HUES64 (cell line): ENCODE results near the gene LRCH3.

Experiments
- H3K27ac ChIP-seq: 2 replicates; pipeline ENCODE4 v1.7.0; 2013; ENCODE audit warnings: low read depth, low read length, inconsistent platforms
- H3K27me3 ChIP-seq: 2 replicates; pipeline ENCODE4 v1.6.1; 2013; ENCODE audit warnings: mild to moderate bottlenecking, low read length; ENCODE audit not compliant: insufficient read depth
- H3K36me3 ChIP-seq: 2 replicates; pipeline ENCODE4 v1.6.1; 2013; ENCODE audit warnings: mild to moderate bottlenecking, low read length; ENCODE audit not compliant: insufficient read depth
- H3K4me1 ChIP-seq: 2 replicates; pipeline ENCODE4 v1.6.1; 2013; ENCODE audit warnings: mild to moderate bottlenecking, low read length, moderate library complexity; ENCODE audit not compliant: insufficient read depth
- H3K4me3 ChIP-seq: 2 replicates; pipeline ENCODE4 v1.5.1; 2013; ENCODE audit warnings: mild to moderate bottlenecking, low read length, moderate library complexity
- H3K9ac ChIP-seq: 2 replicates; pipeline ENCODE4 v1.6.1; 2013; ENCODE audit warnings: mild to moderate bottlenecking, low read depth, low read length
- H3K9me3 ChIP-seq: 2 replicates; pipeline ENCODE4 v1.6.1; 2013; ENCODE audit warnings: low read depth, low read length; ENCODE audit not compliant: insufficient read depth
- WGBS: fragments of 150-250, 120-280 bp; methylation state at CpG from one replicate; pipeline ENCODE4 v1.1.7; 2013; ENCODE audit warnings: missing lambda C conversion rate; 5-methylcytosine and 5-hydroxymethylcytosine counted together

The LRCH3 gene

DNA sequence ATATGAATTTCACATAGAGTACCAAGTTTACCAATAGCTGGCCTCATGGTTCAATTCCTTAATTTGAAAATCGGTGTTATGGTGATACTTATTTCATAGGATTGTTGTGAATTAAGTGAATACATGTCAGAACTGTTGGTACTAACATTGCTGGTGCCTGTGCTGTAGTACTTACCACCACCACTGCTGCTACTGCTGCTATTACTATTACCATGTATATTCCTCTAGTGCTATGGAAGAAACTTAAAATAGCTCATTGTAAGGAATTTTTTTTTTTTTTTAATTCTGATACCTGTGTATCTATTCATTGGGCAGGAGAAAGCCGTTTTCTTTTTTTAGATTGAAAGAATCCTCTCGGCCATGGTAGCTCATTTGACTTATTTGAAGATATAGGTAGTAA, 37.8 kb upstream of the LRCH3 start:
- Histone ChIP-seq H3K27me3 (peaks cover 47% of the 10 kb centered on the region), H3K4me3 (no peak overlapping the region), H3K27ac (no peak overlapping the region), H3K9me3 (no peaks in the 10 kb centered on the region), H3K36me3 (0 out of 2 replicates have a peak, but pooled peaks cover 7% of the 10 kb centered on the region), H3K4me1 (no peaks in the 10 kb centered on the region; the same call in 1 of the 2 replicates), H3K9ac (no peak overlapping the region)
- WGBS, result 96% methylated on average over 3 of the region's 3 CpGs

- H3K9ac ChIP-seq, result no peak overlapping the region
- H3K36me3 ChIP-seq, result peaks cover 13% of the 10 kb centered on the region; the same call in 1 of the 2 replicates
- no peak overlapping the region for H3K27ac ChIP-seq
- WGBS, result no CpG with 5 or more reads among the region's 3 CpGs
- peaks cover 13% of the 10 kb centered on the region for H3K27me3 ChIP-seq
- H3K4me3 ChIP-seq, result no peak overlapping the region
- no peaks in the 10 kb centered on the region; the same call in 1 of the 2 replicates for H3K9me3 ChIP-seq
- H3K4me1 ChIP-seq, result no peaks in the 10 kb centered on the region
Measured at GRCh38 chr3:197756704-197757103, 34.4 kb upstream of the LRCH3 start.

DNA sequence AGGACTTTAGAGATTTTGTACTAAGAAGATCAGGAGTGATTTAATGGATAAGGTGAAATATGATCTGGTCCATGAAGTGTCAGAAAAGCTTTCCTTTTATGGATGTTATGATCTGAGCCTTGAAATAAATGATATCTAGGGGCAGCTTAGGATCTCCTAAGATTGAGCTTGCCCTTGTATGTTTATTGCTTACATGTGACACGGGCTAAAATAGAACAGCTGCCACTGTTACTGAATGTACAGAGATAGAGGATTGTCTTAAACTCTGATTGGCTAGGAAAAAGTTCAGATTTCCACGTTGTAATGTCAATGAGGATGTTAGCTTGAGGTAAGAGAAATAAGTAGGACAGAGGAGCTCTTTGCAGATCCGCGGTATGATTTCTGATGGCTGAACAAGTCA, 32.5 kb upstream of the LRCH3 start:
- no peak overlapping the region for H3K27ac ChIP-seq
- no peaks in the 10 kb centered on the region for H3K27me3 ChIP-seq
- H3K36me3 ChIP-seq, result peaks cover 15% of the 10 kb centered on the region; the same call in 1 of the 2 replicates
- WGBS, result 94% methylated on average over 4 of the region's 4 CpGs
- no peaks in the 10 kb centered on the region; the same call in 1 of the 2 replicates for H3K9me3 ChIP-seq
- no peak overlapping the region for H3K4me3 ChIP-seq
- H3K4me1 ChIP-seq, result no peaks in the 10 kb centered on the region
- H3K9ac ChIP-seq, result no peak overlapping the region

DNA sequence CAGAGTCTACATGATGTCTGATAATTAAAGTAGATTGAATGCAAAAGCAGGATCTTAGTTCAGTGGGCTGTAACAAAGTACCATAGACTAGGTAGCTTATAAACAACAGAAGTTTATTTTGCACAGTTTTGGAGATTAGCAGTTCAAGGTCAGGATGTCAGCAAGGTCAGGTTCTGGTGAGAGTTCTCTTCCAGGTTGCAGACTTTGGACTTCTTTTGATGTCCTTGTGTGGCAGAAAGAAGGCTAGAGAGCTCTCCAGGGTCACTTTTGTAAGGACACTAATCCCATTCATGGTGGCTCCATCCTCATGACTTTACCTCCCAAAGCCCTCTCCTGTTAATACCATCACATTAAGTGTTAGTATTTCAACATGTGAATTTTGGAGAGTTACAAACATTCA, 29.3 kb upstream of the LRCH3 start:
- Histone ChIP-seq H3K9me3 (no peaks in the 10 kb centered on the region; the same call in 1 of the 2 replicates), H3K9ac (no peak overlapping the region), H3K4me1 (no peaks in the 10 kb centered on the region), H3K27ac (no peak overlapping the region), H3K36me3 (peaks cover 15% of the 10 kb centered on the region; the same call in 1 of the 2 replicates), H3K27me3 (no peaks in the 10 kb centered on the region), H3K4me3 (no peak overlapping the region)

- no peaks in the 10 kb centered on the region for H3K9me3 ChIP-seq
- H3K27me3 ChIP-seq, result no peaks in the 10 kb centered on the region
- 94% methylated on average over 7 of the region's 7 CpGs for WGBS
- no peak overlapping the region for H3K4me3 ChIP-seq
- no peak overlapping the region for H3K9ac ChIP-seq
- H3K27ac ChIP-seq, result no peak overlapping the region
- peaks cover 57% of the 10 kb centered on the region for H3K36me3 ChIP-seq
- H3K4me1 ChIP-seq, result no peaks in the 10 kb centered on the region
Measured at GRCh38 chr3:197775317-197775716, 15.7 kb upstream of the LRCH3 start.

- no peak overlapping the region for H3K9ac ChIP-seq
- H3K27me3 ChIP-seq, result no peaks in the 10 kb centered on the region
- H3K4me1 ChIP-seq, result no peaks in the 10 kb centered on the region; the same call in 1 of the 2 replicates
- H3K4me3 ChIP-seq, result no peak overlapping the region
- WGBS, result 88% methylated on average over 4 of the region's 4 CpGs
- H3K9me3 ChIP-seq, result no peaks in the 10 kb centered on the region
- no peak overlapping the region for H3K27ac ChIP-seq
- H3K36me3 ChIP-seq, result peaks cover 37% of the 10 kb centered on the region
Measured at GRCh38 chr3:197782230-197782629, 8.8 kb upstream of the LRCH3 start.

DNA sequence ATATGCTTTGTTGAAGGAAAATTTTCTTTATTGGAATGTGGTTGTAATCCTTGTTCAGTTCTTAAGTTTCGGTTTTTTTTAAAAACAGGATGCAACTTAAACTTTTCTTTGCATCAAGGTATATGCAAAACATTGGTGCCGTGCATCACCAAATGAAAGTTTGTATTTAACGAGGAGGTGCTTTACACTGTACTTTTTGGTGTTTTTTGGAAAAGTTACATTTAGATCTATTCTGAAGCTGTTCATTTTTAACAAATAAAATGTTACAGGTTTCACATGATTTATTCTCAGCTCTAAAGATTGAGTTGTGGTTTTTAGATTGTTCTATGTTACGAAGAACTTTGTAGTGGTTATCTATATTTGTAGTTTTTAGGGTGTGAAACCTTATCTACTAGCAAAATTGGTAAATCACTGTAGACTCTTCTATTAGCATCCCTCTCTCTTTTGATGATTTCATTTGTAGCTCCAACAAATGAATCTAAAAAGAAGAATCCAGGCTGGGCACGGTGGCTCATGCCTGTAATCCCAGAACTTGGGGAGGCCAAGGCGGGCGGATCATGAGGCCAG, 7.0 kb upstream of the LRCH3 start:
- no peaks in the 10 kb centered on the region; the same call in 1 of the 2 replicates for H3K4me1 ChIP-seq
- no peak overlapping the region for H3K4me3 ChIP-seq
- H3K27me3 ChIP-seq, result no peaks in the 10 kb centered on the region
- no peak overlapping the region for H3K9ac ChIP-seq
- no peak overlapping the region for H3K27ac ChIP-seq
- 98% methylated on average over 7 of the region's 7 CpGs for WGBS
- no peaks in the 10 kb centered on the region for H3K9me3 ChIP-seq
- peaks cover 19% of the 10 kb centered on the region for H3K36me3 ChIP-seq

DNA sequence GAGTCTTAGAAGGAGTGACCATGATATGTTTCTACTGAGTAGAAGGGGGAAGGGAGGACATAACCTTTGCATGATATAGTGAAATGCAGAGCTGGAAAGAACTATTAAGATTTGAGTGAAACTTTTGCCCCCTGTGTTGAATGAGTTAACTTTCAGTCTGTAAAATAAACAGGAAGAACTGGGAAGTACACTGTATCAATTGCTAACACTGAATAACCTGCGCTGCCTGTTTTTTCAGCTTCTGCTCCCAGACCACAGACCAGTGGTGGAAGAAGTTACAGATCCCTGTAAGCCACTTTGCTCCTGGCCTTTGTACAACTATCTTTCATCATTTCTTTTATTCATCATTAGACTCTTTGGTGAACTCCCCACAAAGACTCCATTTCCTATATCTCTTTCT, 3.6 kb upstream of the LRCH3 start:
- H3K4me1 ChIP-seq, result no peaks in the 10 kb centered on the region
- no peak overlapping the region for H3K9ac ChIP-seq
- H3K36me3 ChIP-seq, result peaks cover 2% of the 10 kb centered on the region; the same call in 1 of the 2 replicates
- no peaks in the 10 kb centered on the region for H3K27me3 ChIP-seq
- H3K27ac ChIP-seq, result no peak overlapping the region
- no peaks in the 10 kb centered on the region for H3K9me3 ChIP-seq
- WGBS, result 89% methylated on average over 1 of the region's 1 CpG
- no peak overlapping the region for H3K4me3 ChIP-seq

- H3K4me3 ChIP-seq, result no peak overlapping the region
- H3K4me1 ChIP-seq, result no peaks in the 10 kb centered on the region
- WGBS, result 94% methylated on average over 3 of the region's 3 CpGs
- H3K27me3 ChIP-seq, result no peaks in the 10 kb centered on the region
- H3K36me3 ChIP-seq, result no peaks in the 10 kb centered on the region
- H3K9ac ChIP-seq, result no peak overlapping the region
- no peaks in the 10 kb centered on the region for H3K9me3 ChIP-seq
- H3K27ac ChIP-seq, result no peak overlapping the region
Measured at GRCh38 chr3:197789309-197789708, 1.7 kb upstream of the LRCH3 start.

DNA sequence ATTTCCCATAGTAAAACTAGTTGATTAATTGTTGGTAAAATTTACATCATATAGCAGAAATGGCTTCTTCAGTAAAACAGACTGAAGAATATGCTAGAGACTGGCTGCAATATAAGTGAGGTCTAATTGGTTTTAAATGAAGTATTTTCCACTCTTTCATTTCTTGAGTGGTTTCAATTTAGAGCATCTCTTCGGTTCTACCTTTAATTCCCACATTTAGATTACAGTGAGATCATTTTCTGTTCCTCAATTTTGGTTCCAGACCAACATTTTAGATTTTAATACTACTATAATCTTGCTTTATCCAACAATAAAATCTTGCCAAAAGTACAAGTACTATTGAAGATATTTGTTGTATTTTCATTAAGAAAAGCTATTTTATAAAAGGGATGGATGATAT, 1.0 kb upstream of the LRCH3 start:
- Histone ChIP-seq H3K9me3 (no peaks in the 10 kb centered on the region), H3K36me3 (no peaks in the 10 kb centered on the region), H3K27ac (no peak overlapping the region), H3K4me3 (peak overlapping the region; percentile 96; the same call in 1 of the 2 replicates), H3K27me3 (no peaks in the 10 kb centered on the region), H3K9ac (no peak overlapping the region), H3K4me1 (no peaks in the 10 kb centered on the region)
- WGBS, result 91% methylated on average over 1 of the region's 1 CpG

DNA sequence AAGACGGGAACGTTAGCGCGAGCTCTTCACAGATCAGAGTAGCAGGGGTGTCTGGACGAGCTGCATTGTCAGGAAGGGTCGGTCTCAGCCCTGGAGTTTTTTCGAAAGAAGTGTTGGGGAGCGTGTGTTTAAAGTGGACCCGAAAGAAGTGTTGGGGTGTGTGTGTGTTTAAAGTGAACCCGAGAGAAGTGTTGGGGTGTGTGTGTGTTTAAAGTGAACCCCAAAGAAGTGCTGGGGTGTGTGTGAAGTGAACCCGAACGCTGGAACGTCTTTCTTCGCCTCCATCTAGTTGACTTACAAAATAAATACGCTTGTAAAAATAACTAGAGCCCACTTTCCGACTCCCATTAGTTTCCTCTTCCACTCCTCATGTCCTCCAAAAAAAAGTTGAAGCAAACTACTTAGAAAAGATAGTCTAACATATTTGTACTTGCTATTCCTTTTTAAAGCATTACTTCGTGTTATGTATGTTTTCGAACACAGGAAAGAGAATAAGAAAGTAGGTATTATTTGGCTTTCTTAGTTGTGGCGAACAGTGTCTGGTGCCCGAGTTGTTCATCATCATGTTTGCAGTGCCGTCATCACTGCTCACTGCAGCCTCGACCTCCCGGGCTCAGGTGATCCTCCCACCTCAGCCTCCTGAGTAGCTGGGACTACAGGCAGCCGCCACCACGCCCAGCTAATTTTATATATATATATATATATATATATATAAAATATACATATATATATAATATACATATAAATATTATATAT, 1.0 kb downstream of the LRCH3 start:
- Histone ChIP-seq H3K9me3 (no peaks in the 10 kb centered on the region), H3K36me3 (no peaks in the 10 kb centered on the region), H3K27ac (peak overlapping the region; percentile 98; the same call in 1 of the 2 replicates), H3K27me3 (no peaks in the 10 kb centered on the region), H3K9ac (peak overlapping the region; percentile 97), H3K4me1 (no peaks in the 10 kb centered on the region), H3K4me3 (peak overlapping the region; percentile 96)
- WGBS, result 35% methylated on average over 20 of the region's 25 CpGs
